C4-2B (cell line): Measurements from ENCODE around the gene ZNF197.
"Not testable (repeated sequence)": the region's sequence is repeated elsewhere in the genome, so short reads cannot be mapped to it uniquely, and the experiment has no call there.

ENCODE experiments used
- CTCF ChIP-seq: fragments of 450-650 bp; conservative IDR thresholded peaks from 2 replicates; pipeline ENCODE4 v1.5.1; 2017; ENCODE audit warnings: mild to moderate bottlenecking
- ZFX ChIP-seq: fragments of 450-650 bp; IDR thresholded peaks from 2 replicates; pipeline ENCODE4 v1.6.1; 2017

GRCh38 chr3:44577354-44577952 is 47.4 kb upstream of the ZNF197 start:
- TF ChIP-seq CTCF, ZFX: not testable (repeated sequence)
